SJSA1 (cell line): ENCODE data around the gene GBF1. TPM values are rescaled to one million over a fixed set of nuclear protein-coding genes. Genes with fewer than 3 reads are reported as not detected.

ENCODE experiments used
- DNase-seq, 2 experiments: peaks; one replicate each; pipeline ENCODE4 v3.0.0-alpha.2; 2015 to 2020; ENCODE audit warnings: low spot score in 2 of 2, low read depth in 1 of 2
- H3K27ac ChIP-seq: fragments of 250-450 bp; sonication (Bioruptor Pico); 2 replicates; pipeline ENCODE4 v1.5.1; 2020; ENCODE audit warnings: mild to moderate bottlenecking, moderate library complexity
- H3K27me3 ChIP-seq: fragments of 250-450 bp; sonication (Bioruptor Pico); replicated peaks from 2 replicates; pipeline ENCODE4 v1.5.1; 2020; ENCODE audit warnings: mild to moderate bottlenecking, moderate library complexity
- H3K36me3 ChIP-seq: fragments of 250-450 bp; sonication (Bioruptor Pico); 2 replicates; pipeline ENCODE4 v1.5.1; 2020; ENCODE audit warnings: mild to moderate bottlenecking
- H3K4me1 ChIP-seq: fragments of 250-450 bp; sonication (Bioruptor Pico); replicated peaks from 2 replicates; pipeline ENCODE4 v1.6.1; 2021; ENCODE audit warnings: mild to moderate bottlenecking
- H3K4me3 ChIP-seq: fragments of 250-450 bp; sonication (Bioruptor Pico); 2 replicates; pipeline ENCODE4 v1.5.1; 2020; ENCODE audit warnings: mild to moderate bottlenecking
- H3K9me3 ChIP-seq: fragments of 250-450 bp; sonication (Bioruptor Pico); replicated peaks from 2 replicates; pipeline ENCODE4 v1.5.1; 2020; ENCODE audit warnings: mild to moderate bottlenecking
- total RNA-seq: library from RNA; depleted of rRNA; stranded (reverse); fragments of >200 nt; shearing (Covaris generic); gene quantifications from 2 replicates; pipeline ENCODE4 v1.2.3, GENCODE V29; 2014

The GBF1 gene
- total RNA-seq, 1 experiment from 2014 or later: 36.3 TPM

DNA sequence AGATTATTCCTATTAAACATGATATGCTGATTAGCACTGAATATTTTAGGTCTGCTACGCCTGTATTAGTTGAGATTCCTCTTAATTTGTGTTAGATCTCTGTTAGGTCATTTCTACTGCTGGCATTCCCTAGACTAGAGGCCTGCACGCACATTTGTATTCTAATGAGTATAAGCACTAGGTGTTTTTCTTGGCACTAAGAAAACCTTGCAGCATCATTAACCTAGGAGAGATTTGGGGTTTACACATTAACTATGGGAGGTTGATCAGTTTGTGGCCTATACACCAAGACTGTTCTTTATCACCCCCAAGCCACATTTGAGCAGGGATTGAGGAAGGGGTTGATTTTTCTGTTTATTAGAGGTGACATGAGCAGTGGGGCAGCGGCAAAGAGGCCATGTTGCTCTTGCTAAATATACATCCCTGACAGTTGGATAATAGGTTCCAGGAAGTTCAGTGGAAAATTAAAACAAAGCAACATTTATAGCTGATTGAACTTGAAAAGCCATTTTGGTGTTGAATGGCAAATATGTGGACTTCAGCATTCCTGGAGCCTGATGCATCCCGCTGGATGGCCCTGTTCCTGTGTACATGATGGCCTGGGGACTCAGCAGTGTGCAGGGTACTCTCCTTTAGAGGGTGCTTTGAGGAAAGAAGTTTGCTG lies 65.2 kb downstream of the GBF1 start:
- H3K4me3 ChIP-seq: no peak overlapping the region
- no peaks in the 10 kb centered on the region for H3K27me3 ChIP-seq
- DNase-seq: peak; percentile 76 to 80
- peak overlapping the region; percentile 67 for H3K27ac ChIP-seq
- peaks cover 42% of the 10 kb centered on the region for H3K4me1 ChIP-seq
- no peaks in the 10 kb centered on the region for H3K9me3 ChIP-seq
- H3K36me3 ChIP-seq: no peaks in the 10 kb centered on the region

DNA sequence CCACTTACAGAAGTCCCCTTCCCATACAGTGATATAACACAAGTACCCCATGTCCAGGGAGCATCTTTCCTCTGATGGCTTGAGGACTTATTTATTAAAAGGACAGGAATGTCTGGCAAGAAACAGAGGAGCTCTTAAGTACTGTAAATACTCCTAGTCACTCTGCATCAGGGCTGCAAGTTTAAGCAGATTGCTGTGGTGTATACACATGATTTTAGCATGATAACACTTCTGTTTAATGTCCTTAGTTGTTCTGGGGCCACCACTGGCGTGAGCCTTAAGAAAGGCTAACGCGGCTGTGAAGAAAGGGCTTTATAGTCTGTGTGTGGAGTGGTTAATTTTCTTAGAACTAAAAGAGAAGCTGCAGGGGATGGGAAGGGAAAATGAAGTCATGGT lies 65.7 kb downstream of the GBF1 start:
- Histone ChIP-seq H3K36me3 (no peaks in the 10 kb centered on the region), H3K4me3 (no peak overlapping the region), H3K27me3 (no peaks in the 10 kb centered on the region), H3K27ac (peak overlapping the region; percentile 67), H3K4me1 (peaks cover 42% of the 10 kb centered on the region), H3K9me3 (no peaks in the 10 kb centered on the region)
- no peak for DNase-seq

GRCh38 chr10:102312683-102313082 lies 67.4 kb downstream of the GBF1 start:
- no peak for DNase-seq
- Histone ChIP-seq H3K27ac (no peak overlapping the region), H3K9me3 (no peaks in the 10 kb centered on the region), H3K36me3 (peaks cover 5% of the 10 kb centered on the region; the same call in 1 of the 2 replicates), H3K27me3 (no peaks in the 10 kb centered on the region), H3K4me3 (no peak overlapping the region), H3K4me1 (peaks cover 42% of the 10 kb centered on the region)

- Histone ChIP-seq H3K36me3 (peaks cover 5% of the 10 kb centered on the region; the same call in 1 of the 2 replicates), H3K9me3 (no peaks in the 10 kb centered on the region), H3K4me1 (peaks cover 42% of the 10 kb centered on the region), H3K4me3 (no peak overlapping the region), H3K27ac (no peak overlapping the region), H3K27me3 (no peaks in the 10 kb centered on the region)
- no peak for DNase-seq
Measured at GRCh38 chr10:102313221-102313896, 68.0 kb downstream of the GBF1 start.

DNA sequence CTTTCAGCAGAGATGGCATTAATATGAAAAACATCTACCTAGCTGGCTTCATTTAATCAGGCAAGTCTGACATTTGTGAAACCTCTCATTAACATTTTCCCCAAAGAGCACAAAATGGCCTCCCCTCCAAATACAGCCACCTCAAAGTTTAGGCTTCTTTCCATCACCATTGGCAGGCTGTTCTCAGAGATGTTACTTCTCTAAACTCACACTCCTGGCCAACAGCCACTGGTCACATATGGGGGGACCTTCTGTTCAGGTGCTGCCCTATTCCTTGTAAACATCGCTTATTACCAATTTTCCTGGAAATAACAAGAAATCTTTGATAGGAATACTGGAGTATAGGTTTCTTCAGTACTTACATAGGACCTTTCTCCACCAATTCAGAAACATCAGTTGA lies 69.5 kb downstream of the GBF1 start:
- Histone ChIP-seq H3K27ac (no peak overlapping the region), H3K36me3 (peaks cover 5% of the 10 kb centered on the region; the same call in 1 of the 2 replicates), H3K27me3 (no peaks in the 10 kb centered on the region), H3K4me3 (no peak overlapping the region), H3K4me1 (peaks cover 32% of the 10 kb centered on the region), H3K9me3 (no peaks in the 10 kb centered on the region)
- DNase-seq: no peak

- Histone ChIP-seq H3K27me3 (no peaks in the 10 kb centered on the region), H3K4me1 (peaks cover 16% of the 10 kb centered on the region), H3K27ac (no peak overlapping the region), H3K9me3 (no peaks in the 10 kb centered on the region), H3K36me3 (peaks cover 6% of the 10 kb centered on the region; the same call in 1 of the 2 replicates), H3K4me3 (no peak overlapping the region)
- no peak for DNase-seq
Measured at GRCh38 chr10:102316421-102316820, 71.1 kb downstream of the GBF1 start.

GRCh38 chr10:102322914-102323313 lies 77.6 kb downstream of the GBF1 start:
- no peak overlapping the region for H3K27ac ChIP-seq
- no peak overlapping the region for H3K4me3 ChIP-seq
- H3K9me3 ChIP-seq: no peaks in the 10 kb centered on the region
- H3K36me3 ChIP-seq: peaks cover 8% of the 10 kb centered on the region
- H3K4me1 ChIP-seq: no peaks in the 10 kb centered on the region; the same call in 1 of the 2 replicates
- no peak for DNase-seq
- no peaks in the 10 kb centered on the region for H3K27me3 ChIP-seq

DNA sequence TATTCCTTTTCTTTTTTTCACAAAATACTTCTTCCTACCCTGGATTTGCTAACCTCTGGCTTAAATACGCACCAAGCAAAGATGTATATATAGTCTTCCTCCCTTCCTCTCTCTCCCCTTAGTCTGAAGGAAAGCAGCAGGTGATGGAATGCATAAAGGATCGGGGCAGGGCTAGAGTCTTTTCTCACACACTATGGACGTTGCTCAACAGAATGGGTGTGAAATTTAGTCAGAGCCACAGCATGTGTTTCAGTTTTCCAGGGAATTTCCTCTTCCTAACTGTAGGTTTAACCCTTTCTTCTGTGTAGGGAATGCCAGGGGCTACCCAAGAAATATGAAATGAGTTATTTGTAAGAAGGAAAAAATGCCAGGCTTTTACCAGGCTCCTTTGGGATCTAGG lies 78.7 kb downstream of the GBF1 start:
- Histone ChIP-seq H3K36me3 (peaks cover 8% of the 10 kb centered on the region), H3K9me3 (no peaks in the 10 kb centered on the region), H3K4me3 (no peak overlapping the region), H3K4me1 (no peaks in the 10 kb centered on the region; the same call in 1 of the 2 replicates), H3K27ac (no peak overlapping the region), H3K27me3 (no peaks in the 10 kb centered on the region)
- no peak for DNase-seq

GRCh38 chr10:102326031-102326430 lies 80.7 kb downstream of the GBF1 start:
- Histone ChIP-seq H3K27ac (no peak overlapping the region), H3K27me3 (no peaks in the 10 kb centered on the region), H3K36me3 (peaks cover 8% of the 10 kb centered on the region), H3K4me3 (no peak overlapping the region), H3K4me1 (no peaks in the 10 kb centered on the region; the same call in 1 of the 2 replicates), H3K9me3 (no peaks in the 10 kb centered on the region)
- no peak for DNase-seq

GRCh38 chr10:102327002-102327401 lies 81.7 kb downstream of the GBF1 start:
- no peak overlapping the region for H3K27ac ChIP-seq
- H3K36me3 ChIP-seq: 0 out of 2 replicates have a peak, but pooled peaks cover 2% of the 10 kb centered on the region
- H3K4me1 ChIP-seq: no peaks in the 10 kb centered on the region; the same call in 1 of the 2 replicates
- H3K27me3 ChIP-seq: no peaks in the 10 kb centered on the region
- no peaks in the 10 kb centered on the region for H3K9me3 ChIP-seq
- H3K4me3 ChIP-seq: no peak overlapping the region
- no peak for DNase-seq

GRCh38 chr10:102327641-102328040 lies 82.3 kb downstream of the GBF1 start:
- Histone ChIP-seq H3K9me3 (no peaks in the 10 kb centered on the region), H3K4me3 (no peak overlapping the region), H3K36me3 (peaks cover 6% of the 10 kb centered on the region; the same call in 1 of the 2 replicates), H3K27me3 (no peaks in the 10 kb centered on the region), H3K27ac (no peak overlapping the region), H3K4me1 (no peaks in the 10 kb centered on the region; the same call in 1 of the 2 replicates)
- no peak for DNase-seq

DNA sequence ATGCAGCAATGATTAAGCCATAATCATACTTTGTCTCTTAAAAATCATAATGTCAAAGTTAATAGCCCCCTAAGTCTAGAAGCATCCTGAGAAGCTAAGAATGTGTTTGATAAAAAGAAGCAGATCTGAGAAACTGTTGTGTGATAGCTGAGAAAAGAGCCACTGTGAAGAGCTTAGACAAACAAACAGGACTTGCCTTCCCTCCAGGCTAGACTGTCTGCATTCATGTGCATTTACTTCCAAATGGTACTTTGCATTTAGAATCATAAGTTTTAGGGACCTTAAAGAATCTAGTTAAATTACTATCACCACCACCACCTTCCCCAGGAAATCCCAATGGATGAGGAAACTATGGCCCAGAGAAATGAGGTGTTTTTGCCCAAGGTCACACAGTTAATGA lies 87.4 kb downstream of the GBF1 start:
- H3K27me3 ChIP-seq: no peaks in the 10 kb centered on the region
- H3K36me3 ChIP-seq: peaks cover 17% of the 10 kb centered on the region
- DNase-seq: no peak
- no peaks in the 10 kb centered on the region for H3K4me1 ChIP-seq
- H3K4me3 ChIP-seq: no peak overlapping the region
- H3K9me3 ChIP-seq: no peaks in the 10 kb centered on the region
- no peak overlapping the region for H3K27ac ChIP-seq

DNA sequence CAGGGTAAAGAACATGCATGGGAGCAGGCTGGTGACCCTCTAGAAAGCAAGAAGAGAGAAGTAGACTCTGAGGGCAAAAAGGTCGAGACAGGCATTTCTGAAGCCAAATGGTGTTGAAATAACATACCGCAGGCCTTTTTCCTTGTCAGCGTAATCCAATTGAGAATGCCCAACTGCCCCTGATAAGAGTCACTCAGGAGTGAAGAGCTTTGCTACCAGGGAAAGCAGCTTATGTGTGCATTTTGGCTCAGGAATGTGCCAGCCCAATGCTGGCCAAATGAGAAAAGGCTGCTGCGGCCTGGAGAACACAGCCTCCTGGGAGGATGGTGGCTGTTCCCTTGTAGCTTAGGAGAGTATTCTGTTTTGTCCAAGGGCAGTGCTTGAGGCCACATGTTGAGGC lies 88.8 kb downstream of the GBF1 start:
- Histone ChIP-seq H3K9me3 (no peaks in the 10 kb centered on the region), H3K36me3 (peaks cover 17% of the 10 kb centered on the region), H3K4me1 (no peaks in the 10 kb centered on the region), H3K4me3 (no peak overlapping the region), H3K27me3 (no peaks in the 10 kb centered on the region), H3K27ac (no peak overlapping the region)
- no peak for DNase-seq

DNA sequence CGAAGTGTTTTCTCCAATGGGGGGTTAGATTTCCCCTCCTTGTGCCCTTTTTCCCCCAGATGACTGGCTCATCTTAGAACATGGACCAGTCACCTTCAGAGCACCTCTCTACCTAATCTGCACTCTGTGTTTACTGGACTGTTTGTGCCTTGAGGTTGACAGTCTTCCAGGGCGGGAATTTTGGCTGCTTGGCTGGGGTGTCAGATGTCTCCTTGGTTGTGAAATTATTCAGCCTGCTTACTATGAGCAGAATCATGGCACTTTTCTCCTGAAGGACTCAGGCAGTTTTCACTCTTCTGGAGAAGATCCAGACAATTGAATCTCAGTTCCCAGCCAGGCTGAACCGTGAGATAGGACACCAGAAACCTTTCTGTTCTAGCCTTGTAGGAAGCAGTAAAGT lies 89.9 kb downstream of the GBF1 start:
- H3K9me3 ChIP-seq: no peaks in the 10 kb centered on the region
- H3K36me3 ChIP-seq: peaks cover 17% of the 10 kb centered on the region
- no peak overlapping the region for H3K27ac ChIP-seq
- DNase-seq: no peak
- H3K27me3 ChIP-seq: no peaks in the 10 kb centered on the region
- no peaks in the 10 kb centered on the region for H3K4me1 ChIP-seq
- no peak overlapping the region for H3K4me3 ChIP-seq
